Esophagus muscularis mucosa (tissue), 4 donors: ENCODE measurements around the gene SLC38A7.

Source experiments
- CTCF ChIP-seq, 3 experiments: fragments of 200-600 bp in 2 of 3; fragments of 450-650 bp in 1 of 3; sonication (generic) in 2 of 3; IDR thresholded peaks; one replicate each; pipeline ENCODE4 v1.5.1; 2017 to 2019; ENCODE audit warnings: antibody characterized with exemption in 3 of 3, mild to moderate bottlenecking in 2 of 3, moderate library complexity in 1 of 3
- EP300 ChIP-seq: sonication (generic); formaldehyde crosslinking; IDR thresholded peaks from one replicate; pipeline ENCODE4 v1.6.1; 2017; ENCODE audit warnings: antibody characterized with exemption
- POLR2A ChIP-seq: fragments of 450-650 bp; IDR thresholded peaks from one replicate; pipeline ENCODE4 v1.6.1; 2017; ENCODE audit warnings: antibody characterized with exemption, moderate library complexity, mild to moderate bottlenecking, low read depth
- POLR2AphosphoS5 ChIP-seq, 2 donors: sonication (generic); formaldehyde crosslinking; IDR thresholded peaks; one replicate each; pipeline ENCODE4 v1.6.1; 2017; ENCODE audit warnings: antibody characterized with exemption in 2 of 2

GRCh38 chr16:58656899-58657298 lies 27.7 kb downstream of the SLC38A7 start:
- TF ChIP-seq CTCF (IDR thresholded peaks at IDR 0.05) (no peak), POLR2A (no peak), EP300 (no peak), POLR2AphosphoS5 (IDR thresholded peaks at IDR 0.05) (no peak)
